T-helper 22 cell (primary cell): ENCODE results near the gene MOAP1.
"Not testable (repeated sequence)": the region's sequence is repeated elsewhere in the genome, so short reads cannot be mapped to it uniquely, and the experiment has no call there.

Experiments
- DNase-seq: peaks from one replicate; pipeline ENCODE4 v3.0.0-alpha.2; 2020; ENCODE audit warnings: low read depth

MOAP1 gene

GRCh38 chr14:93185349-93185720 lies 638 bp upstream of the MOAP1 start:
- no peak for DNase-seq

GRCh38 chr14:93183596-93184317 lies 940 bp downstream of the MOAP1 start:
- DNase-seq: no peak

GRCh38 chr14:93175492-93175891 lies 9.2 kb downstream of the MOAP1 start:
- no peak for DNase-seq

- not testable (repeated sequence) for DNase-seq
These were observed 10.0 kb downstream of the MOAP1 start for GRCh38 chr14:93174731-93175130.

- no peak for DNase-seq
These were observed 10.7 kb downstream of the MOAP1 start for GRCh38 chr14:93173943-93174395.

GRCh38 chr14:93171376-93171775 lies 13.3 kb downstream of the MOAP1 start:
- DNase-seq: no peak

GRCh38 chr14:93170141-93170540 lies 14.6 kb downstream of the MOAP1 start:
- DNase-seq: not testable (repeated sequence)

GRCh38 chr14:93169619-93170018 lies 15.1 kb downstream of the MOAP1 start:
- DNase-seq: not testable (repeated sequence)

- not testable (repeated sequence) for DNase-seq
These were observed 16.1 kb downstream of the MOAP1 start for GRCh38 chr14:93168610-93169009.

- DNase-seq: not testable (repeated sequence)
These were observed 19.1 kb downstream of the MOAP1 start for GRCh38 chr14:93165271-93166265.

- DNase-seq: no peak
These were observed 21.1 kb downstream of the MOAP1 start for GRCh38 chr14:93163564-93163963.

- no peak for DNase-seq
These were observed 23.2 kb downstream of the MOAP1 start for GRCh38 chr14:93161411-93161940.

GRCh38 chr14:93160353-93160801 lies 24.3 kb downstream of the MOAP1 start:
- no peak for DNase-seq

GRCh38 chr14:93159625-93160352 lies 24.9 kb downstream of the MOAP1 start:
- not testable (repeated sequence) for DNase-seq

GRCh38 chr14:93158349-93158748 lies 26.3 kb downstream of the MOAP1 start:
- DNase-seq: not testable (repeated sequence)

GRCh38 chr14:93156693-93157369 lies 27.9 kb downstream of the MOAP1 start:
- DNase-seq: no peak

GRCh38 chr14:93155667-93156066 lies 29.0 kb downstream of the MOAP1 start:
- no peak for DNase-seq

- no peak for DNase-seq
These were observed 31.6 kb downstream of the MOAP1 start for GRCh38 chr14:93153121-93153520.

- no peak for DNase-seq
These were observed 34.2 kb downstream of the MOAP1 start for GRCh38 chr14:93150227-93151208.

GRCh38 chr14:93148979-93149378 lies 35.7 kb downstream of the MOAP1 start:
- no peak for DNase-seq
